ENCODE measurements around the gene CACNA1S. TPM values are rescaled to one million over a fixed set of nuclear protein-coding genes. Genes with fewer than 3 reads are reported as not detected.

Gene CACNA1S
- total RNA-seq, result not detected in 2 replicates

GRCh38 chr1:201112173-201112731 lies at the start of gene CACNA1S:
Gene CACNA1S, minus strand, starts transcription at chr1:201112426. Its CDS starts 87 bp downstream, at chr1:201112339.

GRCh38 chr1:201154389-201155165 lies 42.4 kb upstream of the CACNA1S start, which contains the start of gene TMEM9:
Gene TMEM9, minus strand, starts transcription at chr1:201154474. Its CDS starts 551 bp downstream, at chr1:201153923.

GRCh38 chr1:201126832-201127754 lies 14.9 kb upstream of the CACNA1S start, which contains the start of gene ASCL5:
Gene ASCL5, minus strand, starts transcription at chr1:201127184. Its CDS starts 11,812 bp downstream, at chr1:201115372.

GRCh38 chr1:201023517-201023902 lies 88.7 kb downstream of the CACNA1S start, which contains the start of gene KIF21B:
Gene KIF21B, minus strand, starts transcription at chr1:201023714. Its CDS starts 331 bp downstream, at chr1:201023383.

Other genes starting within 250 kb of the CACNA1S start
- not detected in 2 replicates for gene GPR25, start 239.4 kb downstream of the CACNA1S start, total RNA-seq
- under 0.01 TPM in 2 replicates for gene INAVA, start 217.5 kb downstream of the CACNA1S start, total RNA-seq
- 0.22 and 0.39 TPM in 2 replicates for gene KIF21B, start 88.7 kb downstream of the CACNA1S start, total RNA-seq
- gene ASCL5, start 14.8 kb upstream of the CACNA1S start, total RNA-seq, result not detected in 2 replicates
- gene TMEM9, start 42.0 kb upstream of the CACNA1S start, total RNA-seq, result 64.3 and 67.6 TPM in 2 replicates
- gene IGFN1, start 78.4 kb upstream of the CACNA1S start, total RNA-seq, result not detected in 2 replicates
- 0.54 and 0.65 TPM in 2 replicates for gene PKP1, start 171.1 kb upstream of the CACNA1S start, total RNA-seq

Measured in articular chondrocyte of knee joint (primary cell).